Body of pancreas (tissue), 4 donors: Measurements from ENCODE around the gene BAG5. TPM values are rescaled to one million over a fixed set of nuclear protein-coding genes. Genes with fewer than 3 reads are reported as not detected.
"Not testable (repeated sequence)": the region's sequence is repeated elsewhere in the genome, so short reads cannot be mapped to it uniquely, and the experiment has no call there.

Experiments
- ATAC-seq: fragments of 150-250 bp; one replicate; pipeline ENCODE4 v1.9.1; 2016
- DNase-seq, 4 donors: peaks; one replicate each; pipeline ENCODE4 v3.0.0-alpha.2; 2019
- H3K27ac ChIP-seq, 4 donors: fragments of 200-600 bp; sonication (generic); 1 replicate in 3 of 4; 2 replicates in 1 of 4; pipeline versions ENCODE4 v1.5.1 to v1.6.1; 2016 to 2019; ENCODE audit warnings: mild to moderate bottlenecking in 1 of 4, mixed read lengths in 1 of 4, moderate library complexity in 1 of 4
- H3K27me3 ChIP-seq, 2 donors: fragments of 200-600 bp; sonication (generic); one replicate each; pipeline ENCODE4 v1.6.0; 2016; ENCODE audit warnings: mild to moderate bottlenecking in 1 of 2
- H3K36me3 ChIP-seq, 2 donors: fragments of 200-600 bp; sonication (generic); replicated peaks in 1 of 2; 2 replicates each; pipeline ENCODE4 v1.5.1; 2016; ENCODE audit warnings: low read depth in 2 of 2; ENCODE audit not compliant: insufficient read depth in 1 of 2
- H3K4me1 ChIP-seq: fragments of 200-600 bp; sonication (generic); one replicate; pipeline ENCODE4 v1.6.0; 2016
- H3K4me3 ChIP-seq, 2 donors: fragments of 200-600 bp; sonication (generic); 1 replicate in 1 of 2; 2 replicates in 1 of 2; pipeline ENCODE4 v1.5.1; 2016 to 2019
- H3K9me3 ChIP-seq, 3 donors: fragments of 200-600 bp; sonication (generic); 1 replicate in 2 of 3; 2 replicates in 1 of 3; pipeline ENCODE4 v1.5.1; 2016
- POLR2A ChIP-seq, 3 donors: fragments of 450-650 bp; IDR thresholded peaks; one replicate each; pipeline ENCODE4 v1.6.1; 2016; ENCODE audit warnings: antibody characterized with exemption in 3 of 3, mild to moderate bottlenecking in 2 of 3
- WGBS, 2 donors: methylation state at CpG; one replicate each; pipeline ENCODE4 v1.1.5; 2017; 5-methylcytosine and 5-hydroxymethylcytosine counted together
- intact Hi-C: fragments of 100-400 bp; cut with DNase I; formaldehyde crosslinking; loops from one replicate; pipeline ENCODE4 v1.15.1; 2023
- total RNA-seq, 2 donors: library from RNA; depleted of rRNA; stranded (reverse); fragments of >200 nt; gene quantifications; one replicate each; pipeline ENCODE4 v1.1.0, GENCODE V29; 2016
- TF ChIP-seq, protein P1 (sequence below), 7 experiments: fragments of 450-650 bp in 4 of 7; fragments of 200-600 bp in 3 of 7; sonication (generic) in 3 of 7; IDR thresholded peaks; one replicate each; pipeline ENCODE4 v1.5.1; 2016 to 2019; ENCODE audit warnings: antibody characterized with exemption in 7 of 7

The BAG5 gene
- total RNA-seq, 2 donors from 2014 or later = 9.9 to 11.9 TPM

DNA sequence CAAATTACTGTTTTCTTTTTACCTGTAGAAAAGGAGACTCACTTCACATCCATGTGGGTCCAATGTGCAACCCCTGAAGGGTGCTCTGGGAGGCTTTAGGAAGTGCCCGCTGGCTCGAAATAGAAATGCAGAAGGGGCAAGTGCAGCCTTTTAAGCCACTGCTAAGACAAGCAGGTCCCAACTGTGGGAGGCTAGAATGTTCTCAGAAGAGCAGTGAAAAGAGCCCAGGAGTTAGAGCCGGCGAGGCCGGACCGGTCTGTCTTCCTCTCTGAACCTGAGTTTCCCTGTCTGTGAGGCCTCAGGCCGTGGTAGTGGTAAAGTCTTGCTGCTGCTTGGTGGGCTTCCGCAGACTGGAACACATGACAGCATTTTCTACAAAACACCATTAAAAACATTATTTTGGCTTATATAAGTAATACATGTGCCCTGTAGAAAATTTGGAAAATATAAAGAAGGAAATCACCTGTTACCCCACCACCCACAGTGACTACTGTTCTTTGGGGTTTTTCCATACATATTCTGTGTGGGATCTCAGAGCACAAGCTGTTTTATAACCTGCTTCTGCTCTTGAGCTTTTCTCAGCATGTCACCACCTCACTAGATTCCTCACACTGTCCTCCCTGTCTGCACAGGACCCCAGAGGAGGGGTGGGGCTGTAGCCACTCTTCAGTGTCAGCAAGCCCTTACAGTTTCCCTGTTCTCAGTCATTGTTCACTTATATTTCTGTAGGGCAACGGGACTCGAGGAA is 45.9 kb downstream of the BAG5 start:
- 68 to 81% methylated on average over 7 to 10 of the region's 10 CpGs for WGBS, 2 donors
- Histone ChIP-seq H3K27me3 (no peaks in the 10 kb centered on the region), H3K4me1 (peaks cover 50% of the 10 kb centered on the region), H3K27ac (no peak overlapping the region), H3K36me3 (no peaks in the 10 kb centered on the region), H3K4me3 (no peak overlapping the region), H3K9me3 (no peaks in the 10 kb centered on the region)
- DNase-seq (peak in 1 of 4 donors; percentile 3), ATAC-seq (no peak)
- intact Hi-C loops = loop anchor here (5.0 kb wide), 1 partner anchor 36 kb away; no protein-coding TSS in a partner anchor
- TF ChIP-seq, protein P1, sequence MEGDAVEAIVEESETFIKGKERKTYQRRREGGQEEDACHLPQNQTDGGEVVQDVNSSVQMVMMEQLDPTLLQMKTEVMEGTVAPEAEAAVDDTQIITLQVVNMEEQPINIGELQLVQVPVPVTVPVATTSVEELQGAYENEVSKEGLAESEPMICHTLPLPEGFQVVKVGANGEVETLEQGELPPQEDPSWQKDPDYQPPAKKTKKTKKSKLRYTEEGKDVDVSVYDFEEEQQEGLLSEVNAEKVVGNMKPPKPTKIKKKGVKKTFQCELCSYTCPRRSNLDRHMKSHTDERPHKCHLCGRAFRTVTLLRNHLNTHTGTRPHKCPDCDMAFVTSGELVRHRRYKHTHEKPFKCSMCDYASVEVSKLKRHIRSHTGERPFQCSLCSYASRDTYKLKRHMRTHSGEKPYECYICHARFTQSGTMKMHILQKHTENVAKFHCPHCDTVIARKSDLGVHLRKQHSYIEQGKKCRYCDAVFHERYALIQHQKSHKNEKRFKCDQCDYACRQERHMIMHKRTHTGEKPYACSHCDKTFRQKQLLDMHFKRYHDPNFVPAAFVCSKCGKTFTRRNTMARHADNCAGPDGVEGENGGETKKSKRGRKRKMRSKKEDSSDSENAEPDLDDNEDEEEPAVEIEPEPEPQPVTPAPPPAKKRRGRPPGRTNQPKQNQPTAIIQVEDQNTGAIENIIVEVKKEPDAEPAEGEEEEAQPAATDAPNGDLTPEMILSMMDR (IDR thresholded peaks at IDR 0.05) = no peak
- TF ChIP-seq POLR2A (IDR thresholded peaks at IDR 0.05) = no peak

DNA sequence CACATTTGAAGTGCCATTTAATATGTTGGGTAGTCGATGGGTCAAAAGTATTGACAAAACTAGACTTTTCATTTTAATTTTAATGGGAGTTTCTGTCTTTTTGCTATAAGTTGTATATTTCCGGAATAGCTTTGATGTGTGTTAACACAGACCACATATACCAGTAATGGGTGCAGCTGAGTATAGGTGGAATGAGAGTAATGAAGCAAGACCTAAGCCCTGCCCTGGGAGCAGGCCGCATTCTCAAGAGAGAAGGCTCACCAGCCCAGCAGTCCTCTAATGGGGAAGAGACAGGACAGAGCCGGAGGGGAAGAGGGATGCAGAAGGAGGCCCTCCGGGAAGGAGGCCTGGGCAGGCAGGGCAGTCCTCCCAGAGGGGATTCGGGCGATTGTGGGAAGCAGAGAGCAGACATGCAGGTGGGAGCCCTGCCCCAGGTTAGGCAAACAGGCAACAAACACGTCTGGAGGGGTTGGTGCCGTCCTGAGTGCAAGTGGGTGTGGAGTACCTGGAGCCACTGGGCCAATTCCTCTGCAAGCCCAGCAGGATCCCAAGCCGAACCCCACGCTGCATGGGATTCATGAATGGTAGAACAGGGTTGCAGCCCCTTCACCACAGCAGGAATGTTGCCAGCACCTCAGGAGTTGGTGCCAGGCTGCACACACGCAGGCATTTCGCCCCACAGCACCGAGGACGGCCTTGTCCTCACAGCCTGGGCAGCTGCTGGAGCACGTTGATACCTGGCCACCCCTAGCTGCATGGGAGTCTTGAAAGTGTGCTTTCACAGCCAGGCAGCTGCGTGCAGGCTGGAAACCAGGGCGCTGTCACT is 47.6 kb downstream of the BAG5 start:
- intact Hi-C loops = loop anchor here (5.0 kb wide), 1 partner anchor 37 kb away; no protein-coding TSS in a partner anchor
- DNase-seq = peak in 1 of 4 donors; percentile 11
- Histone ChIP-seq H3K9me3 (no peaks in the 10 kb centered on the region), H3K36me3 (peaks cover 0 to 2% of the 10 kb centered on the region in 2 donors), H3K27me3 (no peaks in the 10 kb centered on the region), H3K27ac (no peak overlapping the region), H3K4me1 (peaks cover 32% of the 10 kb centered on the region), H3K4me3 (no peak overlapping the region)
- no peak for TF ChIP-seq POLR2A (IDR thresholded peaks at IDR 0.05)
- TF ChIP-seq, protein P1 (IDR thresholded peaks at IDR 0.05) = no peak
- ATAC-seq = no peak
- 78 to 81% methylated on average over 12 to 18 of the region's 18 CpGs for WGBS, 2 donors

DNA sequence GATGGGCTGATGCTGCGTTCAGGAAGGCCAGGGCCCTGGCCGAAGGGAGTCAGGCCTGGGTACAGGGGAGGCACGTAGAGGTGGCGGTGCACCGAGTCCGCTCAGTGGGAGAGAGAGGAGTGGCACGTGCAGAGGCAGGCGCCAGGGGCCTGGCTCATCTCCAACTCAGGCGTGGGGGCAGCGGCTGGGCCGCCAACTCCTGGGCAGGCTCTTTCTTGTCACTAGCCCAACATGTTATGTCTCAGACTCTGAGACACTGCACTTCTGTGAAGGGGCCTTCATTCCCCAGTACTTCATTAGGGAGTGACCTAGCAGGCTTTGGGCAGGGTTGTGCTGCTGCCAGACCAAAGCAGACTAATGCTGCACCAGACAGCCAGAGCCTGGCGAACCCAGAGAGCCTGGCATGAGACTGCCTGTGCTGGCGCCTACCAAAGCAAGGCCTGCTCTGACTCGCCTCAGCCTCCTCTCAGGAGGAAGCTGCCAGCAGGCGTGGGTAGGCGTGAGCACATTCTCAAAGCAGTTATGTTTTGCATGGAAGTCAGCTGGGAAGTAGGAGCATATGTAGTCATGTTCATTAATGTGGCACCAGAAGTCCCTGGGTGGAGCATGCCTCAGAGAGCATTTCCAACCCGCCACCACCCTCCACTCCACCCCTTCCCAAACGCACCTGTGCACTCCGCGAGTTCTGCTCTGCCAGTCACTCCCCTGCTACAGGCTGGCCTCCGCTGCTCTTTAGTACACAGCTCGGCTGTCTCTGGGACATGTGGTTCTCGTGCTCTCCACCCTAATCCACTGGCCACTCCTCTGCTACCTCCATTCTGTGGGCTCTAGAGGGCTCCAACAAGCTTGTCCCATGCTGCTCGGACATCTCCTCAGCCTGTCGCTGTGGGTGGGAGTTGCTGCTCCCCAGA is 49.5 kb downstream of the BAG5 start:
- peaks cover 14% of the 10 kb centered on the region for H3K4me1 ChIP-seq
- no peaks in the 10 kb centered on the region for H3K9me3 ChIP-seq
- ATAC-seq (peak; percentile 64), DNase-seq (peak in 3 of 4 donors; percentile 60 to 68 (median 65))
- TF ChIP-seq, protein P1 (IDR thresholded peaks at IDR 0.05) = no peak
- peak in 1 of 3 donors; percentile 7 for TF ChIP-seq POLR2A (IDR thresholded peaks at IDR 0.05)
- H3K4me3 ChIP-seq = no peak overlapping the region
- intact Hi-C loops = no loop called here
- H3K36me3 ChIP-seq = peaks cover 0 to 2% of the 10 kb centered on the region in 2 donors
- 48 to 58% methylated on average over 13 to 22 of the region's 25 CpGs for WGBS, 2 donors
- H3K27me3 ChIP-seq = no peaks in the 10 kb centered on the region
- peak overlapping the region; percentile 33 to 70 (median 66) for H3K27ac ChIP-seq

DNA sequence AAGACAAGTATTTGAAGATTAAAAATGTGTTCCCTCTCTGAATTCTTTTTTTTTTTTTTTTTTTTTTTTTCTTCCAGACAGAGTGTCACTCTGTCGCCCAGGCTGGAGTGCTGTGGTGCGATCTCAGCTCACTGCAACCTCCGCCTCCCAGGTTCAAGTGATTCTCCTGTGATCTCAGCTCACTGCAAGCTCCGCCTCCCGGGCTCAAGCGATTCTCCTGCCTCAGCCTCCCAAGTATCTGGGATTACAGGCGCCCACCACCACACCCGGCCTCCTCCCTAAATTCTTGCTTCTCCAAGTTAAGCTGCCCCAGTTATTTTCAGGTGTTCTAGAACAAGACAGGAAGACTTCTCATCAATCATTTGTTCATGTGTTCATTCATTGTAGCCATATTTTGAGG is 50.3 kb downstream of the BAG5 start:
- peaks cover 14% of the 10 kb centered on the region for H3K4me1 ChIP-seq
- DNase-seq, H3K27me3 ChIP-seq, H3K9me3 ChIP-seq, H3K36me3 ChIP-seq, ATAC-seq, intact Hi-C loops, H3K4me3 ChIP-seq: not testable (repeated sequence)
- H3K27ac ChIP-seq = peak overlapping the region; percentile 33 to 70 (median 66)
- 92 to 96% methylated on average over 8 of the region's 8 CpGs for WGBS, 2 donors
